Adrenal gland (tissue), 12 donors: ENCODE data around the gene NFKBIE. TPM values are rescaled to one million over a fixed set of nuclear protein-coding genes. Genes with fewer than 3 reads are reported as not detected.
A peak's percentile ranks its signal among the peaks of the same experiment; 100 is the strongest.
"Not testable (repeated sequence)": the region's sequence is repeated elsewhere in the genome, so short reads cannot be mapped to it uniquely, and the experiment has no call there.

Experiments
- DNase-seq, 7 donors: peaks; one replicate each; pipeline ENCODE4 v3.0.0-alpha.2; 2019 to 2020
- H3K27ac ChIP-seq, 5 donors: fragments of 200-600 bp; sonication (generic) in 4 of 5; 1 replicate in 3 of 5; 2 replicates in 2 of 5; pipeline versions ENCODE4 v1.5.1 to v1.8.0; 2016 to 2020; ENCODE audit warnings: mild to moderate bottlenecking in 1 of 5
- H3K27me3 ChIP-seq: fragments of 200-600 bp; 2 replicates; pipeline ENCODE4 v1.8.0; 2021
- H3K36me3 ChIP-seq, 2 donors: fragments of 200-600 bp; replicated peaks in 1 of 2; 1 replicate in 1 of 2; 2 replicates in 1 of 2; pipeline versions ENCODE4 v1.5.1 to v1.8.0; 2018 to 2022
- H3K4me1 ChIP-seq, 2 donors: fragments of 200-600 bp; replicated peaks in 1 of 2; 1 replicate in 1 of 2; 2 replicates in 1 of 2; pipeline versions ENCODE4 v1.5.1 to v1.8.0; 2018 to 2021
- H3K4me3 ChIP-seq, 4 donors: fragments of 200-600 bp; sonication (generic) in 3 of 4; one replicate each; pipeline ENCODE4 v1.5.1; 2016 to 2018
- H3K9me3 ChIP-seq, 3 donors: fragments of 200-600 bp; sonication (generic) in 1 of 3; replicated peaks in 1 of 3; 1 replicate in 2 of 3; 2 replicates in 1 of 3; pipeline versions ENCODE4 v1.5.1 to v1.8.0; 2016 to 2021
- CTCF ChIP-seq, 6 experiments: fragments of 450-650 bp in 4 of 6; fragments of 200-600 bp in 2 of 6; sonication (generic) in 1 of 6; IDR thresholded peaks; 1 replicate in 5 of 6; 2 replicates in 1 of 6; pipeline versions ENCODE4 v1.5.1 to v1.8.0; 2016 to 2021; ENCODE audit warnings: antibody characterized with exemption in 6 of 6, mild to moderate bottlenecking in 2 of 6, moderate library complexity in 1 of 6
- POLR2A ChIP-seq, 2 donors: fragments of 450-650 bp; IDR thresholded peaks; one replicate each; pipeline ENCODE4 v1.6.1; 2017; ENCODE audit warnings: antibody characterized with exemption in 2 of 2, mild to moderate bottlenecking in 2 of 2, moderate library complexity in 1 of 2
- WGBS, 4 donors: extraction: QIAGEN DNeasy Blood & Tissue Kit in 2 of 4; methylation state at CpG; one replicate each; pipeline versions ENCODE4 v1.1.5 to v1.1.7; 2013 to 2017; 5-methylcytosine and 5-hydroxymethylcytosine counted together
- intact Hi-C, 2 donors: fragments of 100-400 bp; cut with DNase I; formaldehyde crosslinking; loops; one replicate each; pipeline versions ENCODE4 v1.14.1 to v1.15.0; 2022 to 2023
- polyA plus RNA-seq, 3 donors: library from polyadenylated mRNA; stranded (reverse); fragments of 200-250 nt in 2 of 3; fragments of 350-450 nt in 1 of 3; fragmentation: Illumina TruSeq in 1 of 3; extraction: RNeasy Lipid Tissue Mini Kit (QIAGEN cat#74804) in 1 of 3; gene quantifications; one replicate each; pipeline ENCODE4 v1.2.3, GENCODE V29; 2013 to 2014
- total RNA-seq, 9 donors: library from RNA; depleted of rRNA in 4 of 9; stranded (reverse); fragments of >200 nt in 4 of 9; fragments of 120-200 nt in 1 of 9; fragmentation: NEBNext Ultra II Directional in 1 of 9; extraction: Animal tissue kit (Norgen Biotek cat#: 25700) in 1 of 9; gene quantifications; one replicate each; pipeline versions ENCODE4 v1.1.0 to v1.2.4, GENCODE V29; 2013 to 2023
- donor health status: healthy with polysubstance abuse.
- donor health status: Bipolar disorder and iron deficiency.
- donor health status: DM: yes; HTN: yes; CAD: no.
- donor health status: DM: no; HTN: no; CAD: no.
- donor health status: DM: no; HTN: no; CAD: no.
- donor health status: DM: yes; HTN: yes; CAD: no.

The NFKBIE gene
- total and polyA plus RNA-seq, 12 donors = 4.8 to 31.2 (median 10.4) TPM

GRCh38 chr6:44234101-44235025 lies 31.0 kb downstream of the NFKBIE start:
- H3K36me3 ChIP-seq = peaks cover 0 to 35% of the 10 kb centered on the region in 2 donors
- H3K4me3 ChIP-seq = no peak overlapping the region
- peak overlapping the region in 4 of 5 donors; percentile 59 to 98 (median 76) for H3K27ac ChIP-seq
- H3K27me3 ChIP-seq = no peaks in the 10 kb centered on the region
- DNase-seq = peak; percentile 91 to 96 (median 94)
- TF ChIP-seq CTCF (IDR thresholded peaks at IDR 0.05) (peak; percentile 42 to 91 (median 81)), POLR2A (IDR thresholded peaks at IDR 0.05) (no peak)
- WGBS, 4 donors = 20 to 29% (median 22%) methylated on average over 5 of the region's 5 CpGs
- no peaks in the 10 kb centered on the region for H3K9me3 ChIP-seq
- H3K4me1 ChIP-seq = peaks cover 35 to 53% of the 10 kb centered on the region in 2 donors
- intact Hi-C loops = loop anchor here (5.0 to 10.0 kb wide), 3 partner anchors 62 to 140 kb away; no protein-coding TSS in a partner anchor

GRCh38 chr6:44233567-44234100 lies 31.7 kb downstream of the NFKBIE start:
- H3K4me1 ChIP-seq = peaks cover 42 to 60% of the 10 kb centered on the region in 2 donors
- H3K27me3 ChIP-seq = no peaks in the 10 kb centered on the region
- peak overlapping the region in 4 of 5 donors; percentile 59 to 98 (median 76) for H3K27ac ChIP-seq
- no peak overlapping the region for H3K4me3 ChIP-seq
- no peaks in the 10 kb centered on the region for H3K9me3 ChIP-seq
- intact Hi-C loops = loop anchor here (5.0 to 10.0 kb wide), 3 partner anchors 61 to 139 kb away; no protein-coding TSS in a partner anchor
- TF ChIP-seq CTCF (IDR thresholded peaks at IDR 0.05) = no peak
- no peak for TF ChIP-seq POLR2A (IDR thresholded peaks at IDR 0.05)
- 48 to 56% (median 54%) methylated on average over 5 to 14 of the region's 14 CpGs for WGBS, 4 donors
- DNase-seq = peak in 5 of 7 donors; percentile 16 to 62 (median 33)
- peaks cover 0 to 36% of the 10 kb centered on the region in 2 donors for H3K36me3 ChIP-seq

GRCh38 chr6:44232676-44233566 lies 32.4 kb downstream of the NFKBIE start:
- Histone ChIP-seq H3K27ac (peak overlapping the region in 4 of 5 donors; percentile 59 to 98 (median 76)), H3K36me3 (peaks cover 0 to 36% of the 10 kb centered on the region in 2 donors), H3K4me3 (no peak overlapping the region), H3K4me1 (peaks cover 46 to 67% of the 10 kb centered on the region in 2 donors), H3K9me3 (no peaks in the 10 kb centered on the region), H3K27me3 (no peaks in the 10 kb centered on the region)
- 77 to 89% (median 85%) methylated on average over 9 to 16 of the region's 16 CpGs for WGBS, 4 donors
- intact Hi-C loops = loop anchor here (5.0 to 10.0 kb wide), 3 partner anchors 61 to 138 kb away; no protein-coding TSS in a partner anchor
- no peak for TF ChIP-seq POLR2A (IDR thresholded peaks at IDR 0.05)
- TF ChIP-seq CTCF (IDR thresholded peaks at IDR 0.05) = no peak
- peak in 1 of 7 donors; percentile 21 for DNase-seq

GRCh38 chr6:44231426-44231825 lies 33.9 kb downstream of the NFKBIE start:
- peaks cover 54 to 73% of the 10 kb centered on the region in 2 donors for H3K4me1 ChIP-seq
- H3K36me3 ChIP-seq = peaks cover 0 to 36% of the 10 kb centered on the region in 2 donors
- not testable (repeated sequence) for H3K9me3 ChIP-seq, H3K27me3 ChIP-seq, H3K4me3 ChIP-seq, DNase-seq
- peak overlapping the region in 2 of 5 donors; percentile 88 to 90 for H3K27ac ChIP-seq
- 82 to 89% (median 87%) methylated on average over 9 of the region's 9 CpGs for WGBS, 4 donors
- intact Hi-C loops = loop anchor here (5.0 to 10.0 kb wide), 3 partner anchors 59 to 137 kb away; no protein-coding TSS in a partner anchor
